Subcutaneous abdominal adipose tissue (tissue), 5 donors: ENCODE results near the gene SEMA4B.

Experiments used
- H3K27ac ChIP-seq: one replicate; pipeline ENCODE4 v1.7.0; 2013; ENCODE audit warnings: low read depth, mild to moderate bottlenecking, inconsistent platforms, low read length, moderate library complexity
- H3K27me3 ChIP-seq, 5 donors: one replicate each; pipeline ENCODE4 v1.7.0; 2013; ENCODE audit warnings: low read length in 5 of 5, inconsistent platforms in 1 of 5; ENCODE audit not compliant: control insufficient read depth in 5 of 5, insufficient read depth in 4 of 5
- H3K36me3 ChIP-seq, 5 donors: one replicate each; pipeline ENCODE4 v1.7.0; 2013; ENCODE audit warnings: low read length in 5 of 5; ENCODE audit not compliant: control insufficient read depth in 5 of 5, insufficient read depth in 5 of 5
- H3K4me1 ChIP-seq, 5 donors: one replicate each; pipeline ENCODE4 v1.7.0; 2013; ENCODE audit warnings: low read length in 5 of 5, mild to moderate bottlenecking in 3 of 5, moderate library complexity in 1 of 5; ENCODE audit not compliant: control insufficient read depth in 5 of 5, insufficient read depth in 5 of 5
- H3K4me3 ChIP-seq, 5 donors: one replicate each; pipeline ENCODE4 v1.7.0; 2013; ENCODE audit warnings: low read length in 5 of 5, low read depth in 1 of 5
- H3K9ac ChIP-seq, 5 donors: one replicate each; pipeline ENCODE4 v1.7.0; 2013; ENCODE audit warnings: low read length in 5 of 5, mild to moderate bottlenecking in 4 of 5, moderate library complexity in 3 of 5
- H3K9me3 ChIP-seq, 5 donors: one replicate each; pipeline ENCODE4 v1.7.0; 2013; ENCODE audit warnings: low read length in 5 of 5; ENCODE audit not compliant: control insufficient read depth in 5 of 5
- donor health status: healthy.
- donor health status: healthy.
- donor health status: healthy.
- donor health status: healthy.
- donor health status: healthy.

SEMA4B gene

DNA sequence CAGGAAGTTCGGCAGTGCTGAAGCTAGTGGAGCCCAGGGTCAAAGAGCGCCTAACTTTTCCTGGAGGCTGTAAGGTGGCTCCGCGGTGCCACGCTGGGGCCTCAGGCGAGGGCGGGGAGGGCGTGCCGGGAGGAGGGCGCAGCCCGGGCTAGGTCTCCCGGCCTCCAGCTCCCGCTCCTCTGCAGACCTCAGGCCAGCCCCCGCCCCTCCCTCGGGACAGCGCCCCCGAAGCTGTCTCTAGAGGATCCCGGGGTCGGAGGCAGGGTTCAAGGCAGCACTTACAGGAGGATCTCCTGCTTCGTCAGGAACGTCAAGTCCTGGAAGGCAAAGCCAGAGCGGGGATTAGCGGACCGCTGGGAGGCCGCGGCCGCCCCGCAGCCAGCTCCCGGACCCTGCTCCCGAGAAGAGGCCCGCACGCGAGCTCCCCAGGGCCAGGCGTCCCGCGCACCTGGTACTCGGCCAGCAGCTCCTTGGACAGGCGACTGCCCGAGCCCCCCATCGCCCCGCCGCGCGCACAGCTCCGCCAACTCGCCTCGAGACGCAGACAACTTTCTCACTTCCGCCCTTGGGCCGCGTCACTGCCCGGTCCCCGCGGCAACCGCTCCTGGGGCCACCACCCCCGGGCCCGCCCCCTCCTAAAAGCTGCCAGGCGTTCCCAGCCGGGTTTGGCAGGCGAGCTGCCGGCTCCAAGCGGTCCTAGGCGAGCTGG is 32.4 kb downstream of the SEMA4B start, which contains the start of gene CIB1:
Gene CIB1, minus strand, starts transcription at position 555 of the 709 bp plus-strand sequence. Its CDS starts 56 bp downstream, at position 499.
- peaks cover 9 to 49% (median 46%) of the 10 kb centered on the region in 5 donors for H3K4me1 ChIP-seq

DNA sequence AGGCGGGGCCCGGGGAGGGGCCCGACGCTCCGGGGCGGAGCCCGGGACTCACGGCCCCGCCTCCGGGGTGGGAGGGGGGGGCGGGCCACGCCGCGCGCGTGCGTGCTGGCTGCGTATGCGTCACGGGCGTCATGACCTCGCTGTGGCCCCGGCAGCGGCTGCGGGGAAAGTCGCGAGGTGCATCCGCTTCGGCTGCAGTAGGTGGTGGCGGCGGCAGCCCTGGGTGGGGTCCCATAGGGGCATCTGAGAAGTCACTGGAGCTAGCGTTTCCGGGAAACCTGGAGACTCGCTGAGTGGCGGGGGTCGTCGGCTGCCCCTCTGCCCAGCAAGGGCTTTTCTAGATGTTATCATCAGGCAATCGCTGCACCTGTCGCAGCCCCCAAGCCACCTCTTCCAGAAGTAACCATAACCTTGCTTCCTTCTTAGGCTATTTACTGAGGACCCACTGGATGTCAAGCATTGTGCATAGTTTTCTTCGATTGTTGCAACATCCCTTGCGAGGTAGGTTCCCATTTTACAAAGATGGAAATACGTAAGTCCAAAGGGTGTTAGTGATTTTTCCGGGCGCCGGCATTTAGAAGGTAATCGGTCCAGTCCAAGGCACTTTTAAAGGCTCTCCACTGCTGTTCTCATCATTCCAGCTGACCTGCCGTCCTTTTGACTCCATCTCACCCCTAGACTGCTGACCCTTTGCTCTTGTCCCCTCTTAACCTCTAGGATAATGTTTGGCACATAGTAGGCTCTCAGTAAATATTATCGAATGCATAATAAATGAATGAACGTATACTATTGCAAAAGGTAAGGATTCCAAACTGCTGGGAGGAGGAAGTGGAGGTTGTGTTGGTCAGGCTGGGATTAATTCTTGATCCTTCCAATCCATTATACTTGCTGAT is 33.2 kb downstream of the SEMA4B start, which contains the start of gene GDPGP1:
Gene GDPGP1, plus strand, starts transcription at position 114 of the 893 bp plus-strand sequence. CDS start 6,700 bp downstream, outside the sequence.
- H3K27ac ChIP-seq: peak within 1 kb of the TSS; percentile 81
- H3K9ac ChIP-seq: peak within 1 kb of the TSS; percentile 44 to 88 (median 80)
- H3K27me3 ChIP-seq: no peaks in the 10 kb centered on the region
- no peaks in the 10 kb centered on the region for H3K9me3 ChIP-seq
- H3K4me1 ChIP-seq: peaks cover 9 to 49% (median 46%) of the 10 kb centered on the region in 5 donors
- peak within 1 kb of the TSS; percentile 79 to 95 (median 86) for H3K4me3 ChIP-seq
- peaks cover 2 to 42% (median 30%) of the 10 kb centered on the region in 5 donors for H3K36me3 ChIP-seq

More for the DNA sequence above, 32.4 kb downstream of the SEMA4B start, which contains the start of gene CIB1:
- Histone ChIP-seq H3K4me3 (peak within 1 kb of the TSS; percentile 79 to 95 (median 86)), H3K9me3 (no peaks in the 10 kb centered on the region), H3K27me3 (no peaks in the 10 kb centered on the region), H3K9ac (peak within 1 kb of the TSS; percentile 44 to 88 (median 80)), H3K36me3 (peaks cover 0 to 45% (median 33%) of the 10 kb centered on the region in 5 donors), H3K27ac (peak within 1 kb of the TSS; percentile 81)

DNA sequence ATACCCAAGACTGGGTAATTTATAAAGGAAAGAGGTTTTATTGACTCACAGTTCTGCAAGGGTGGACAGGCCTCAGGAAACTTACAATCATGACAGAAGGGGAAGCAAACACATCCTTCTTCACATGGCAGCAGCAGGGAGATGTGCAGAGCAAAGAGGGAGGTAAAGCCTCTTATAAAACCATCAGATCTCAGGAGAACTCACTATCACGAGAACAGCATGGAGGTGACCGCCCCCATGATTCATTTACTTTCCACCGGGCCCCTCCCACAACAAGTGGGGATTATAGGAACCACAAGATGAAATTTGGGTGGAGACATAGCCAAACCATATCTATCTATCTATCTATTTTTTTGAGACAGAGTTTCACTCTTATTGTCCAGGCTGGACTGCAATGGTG is 38.2 kb downstream of the SEMA4B start:
- H3K27me3 ChIP-seq: no peaks in the 10 kb centered on the region

DNA sequence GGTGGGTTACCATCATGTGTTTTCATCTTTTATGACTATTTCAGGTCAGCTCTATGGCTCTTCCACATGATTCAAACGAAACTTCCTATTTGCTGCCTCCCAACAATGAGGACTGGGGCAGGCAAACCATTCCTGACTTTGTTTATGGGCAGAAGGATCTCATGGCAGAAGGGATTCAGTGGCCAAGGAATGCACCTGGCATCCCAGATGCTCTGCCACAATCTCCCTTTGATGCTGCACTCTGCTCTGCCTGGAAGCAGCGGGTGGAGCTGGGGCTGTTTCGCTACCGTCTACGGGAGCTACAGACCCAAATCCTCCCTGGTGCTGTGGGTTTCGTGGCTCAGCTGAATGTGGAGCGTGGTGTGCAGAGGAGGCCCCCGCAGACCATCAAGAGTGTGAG is 39.7 kb downstream of the SEMA4B start:
- Histone ChIP-seq H3K4me3 (no peak overlapping the region), H3K9ac (no peak overlapping the region), H3K4me1 (no peaks in the 10 kb centered on the region), H3K27ac (no peak overlapping the region), H3K9me3 (no peaks in the 10 kb centered on the region), H3K36me3 (peaks cover 2 to 36% (median 24%) of the 10 kb centered on the region in 5 donors), H3K27me3 (no peaks in the 10 kb centered on the region)

More for the DNA sequence above, 38.2 kb downstream of the SEMA4B start:
- no peaks in the 10 kb centered on the region for H3K9me3 ChIP-seq
- no peak overlapping the region for H3K27ac ChIP-seq
- H3K4me1 ChIP-seq: peaks cover 0 to 7% (median 7%) of the 10 kb centered on the region in 5 donors
- no peak overlapping the region for H3K4me3 ChIP-seq
- peaks cover 2 to 36% (median 24%) of the 10 kb centered on the region in 5 donors for H3K36me3 ChIP-seq
- H3K9ac ChIP-seq: no peak overlapping the region

DNA sequence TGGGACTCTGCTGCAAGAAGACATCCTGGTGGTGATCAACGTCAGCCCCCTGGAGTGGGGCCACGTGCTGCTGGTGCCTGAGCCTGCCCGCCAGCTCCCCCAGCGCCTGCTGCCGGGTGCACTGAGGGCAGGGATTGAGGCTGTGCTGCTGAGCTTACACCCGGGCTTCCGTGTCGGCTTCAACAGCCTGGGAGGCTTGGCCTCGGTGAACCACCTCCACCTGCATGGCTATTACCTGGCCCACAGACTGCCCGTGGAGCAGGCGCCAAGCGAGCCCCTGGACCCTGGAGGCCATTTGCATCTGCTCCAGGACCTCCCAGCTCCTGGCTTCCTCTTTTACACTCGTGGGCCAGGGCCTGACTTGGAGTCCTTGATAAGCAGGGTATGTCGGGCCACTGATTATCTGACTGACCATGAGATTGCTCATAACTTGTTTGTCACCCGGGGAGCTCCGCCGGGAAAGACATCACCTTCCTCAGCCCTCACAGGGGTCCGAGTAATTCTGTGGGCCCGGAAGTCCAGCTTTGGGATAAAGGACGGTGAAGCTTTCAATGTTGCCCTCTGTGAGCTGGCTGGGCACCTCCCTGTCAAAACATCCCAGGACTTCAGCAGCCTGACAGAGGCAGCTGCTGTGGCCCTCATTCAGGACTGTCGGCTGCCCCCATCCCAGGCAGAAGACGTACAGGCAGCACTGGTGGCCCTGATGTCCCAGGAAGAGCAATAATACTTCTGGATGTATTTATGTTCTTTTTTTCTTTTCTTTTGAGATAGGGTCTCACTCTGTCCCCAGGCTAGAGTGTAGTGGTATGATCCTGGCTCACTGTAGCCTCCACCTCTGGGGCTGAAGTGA is 40.4 kb downstream of the SEMA4B start:
- no peaks in the 10 kb centered on the region for H3K4me1 ChIP-seq
- H3K36me3 ChIP-seq: peaks cover 2 to 29% (median 24%) of the 10 kb centered on the region in 5 donors
- H3K9ac ChIP-seq: no peak overlapping the region
- H3K4me3 ChIP-seq: no peak overlapping the region
- no peaks in the 10 kb centered on the region for H3K27me3 ChIP-seq
- no peaks in the 10 kb centered on the region for H3K9me3 ChIP-seq
- no peak overlapping the region for H3K27ac ChIP-seq

DNA sequence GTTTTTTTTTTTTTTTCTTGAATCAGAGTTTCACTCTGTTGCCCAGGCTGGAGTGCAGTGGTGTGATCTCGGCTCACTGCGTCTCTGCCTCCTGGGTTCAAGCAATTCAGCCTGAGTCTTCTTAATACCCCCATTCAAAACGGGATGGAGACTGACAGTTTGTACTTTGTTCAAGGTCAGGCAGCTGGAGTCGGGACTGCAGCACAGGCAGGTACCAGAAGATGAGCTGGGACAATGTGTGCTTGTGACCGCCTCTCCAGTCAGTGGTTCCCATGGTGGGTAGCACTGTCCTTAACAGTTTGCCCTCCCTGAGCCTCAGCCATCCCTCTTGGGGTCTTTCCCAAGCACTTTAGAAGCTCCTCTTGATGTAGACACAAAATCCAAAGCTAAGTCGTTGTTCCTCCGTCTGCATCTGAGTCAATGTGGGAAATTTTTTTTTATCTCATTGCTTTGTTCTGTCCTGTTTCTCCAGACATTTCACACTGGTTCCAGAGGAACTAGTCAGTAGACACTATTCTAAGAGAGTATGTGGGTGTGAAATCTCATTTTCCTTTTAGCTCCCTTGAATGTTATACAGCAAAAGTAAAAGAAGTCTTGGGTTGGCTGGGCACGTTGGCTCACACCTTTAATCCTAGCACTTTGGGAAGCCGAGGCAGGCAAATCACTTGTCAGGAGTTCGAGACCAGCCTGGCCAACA is 43.0 kb downstream of the SEMA4B start:
- H3K9me3 ChIP-seq: no peaks in the 10 kb centered on the region
- H3K27ac ChIP-seq: no peak overlapping the region
- peaks cover 0 to 5% (median under 1%) of the 10 kb centered on the region in 5 donors for H3K4me1 ChIP-seq
- H3K27me3 ChIP-seq: no peaks in the 10 kb centered on the region
- no peak overlapping the region for H3K9ac ChIP-seq
- H3K36me3 ChIP-seq: peaks cover 0 to 17% (median 11%) of the 10 kb centered on the region in 5 donors
- no peak overlapping the region for H3K4me3 ChIP-seq

DNA sequence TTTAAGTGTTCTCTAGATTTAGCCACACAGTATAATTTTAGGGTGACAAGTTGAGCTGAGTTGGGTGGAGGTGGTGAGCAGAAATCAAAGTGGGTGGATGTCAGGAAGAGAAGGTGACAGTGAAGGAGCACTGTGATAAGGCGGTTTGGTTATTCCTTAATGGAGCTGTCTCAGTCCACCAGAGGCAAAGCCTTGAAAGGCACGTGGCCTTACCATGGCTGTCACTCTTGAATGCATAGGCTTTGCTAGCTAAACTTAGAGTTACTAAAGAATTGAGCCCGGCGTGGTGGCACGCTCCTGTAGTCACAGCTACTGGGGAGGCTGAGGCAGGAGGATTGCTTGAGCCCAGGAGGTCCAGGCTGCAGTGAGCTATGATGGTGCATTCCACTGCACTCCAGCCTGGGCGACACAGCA is 47.7 kb downstream of the SEMA4B start:
- H3K4me1 ChIP-seq: peaks cover 0 to 28% (median 19%) of the 10 kb centered on the region in 5 donors

DNA sequence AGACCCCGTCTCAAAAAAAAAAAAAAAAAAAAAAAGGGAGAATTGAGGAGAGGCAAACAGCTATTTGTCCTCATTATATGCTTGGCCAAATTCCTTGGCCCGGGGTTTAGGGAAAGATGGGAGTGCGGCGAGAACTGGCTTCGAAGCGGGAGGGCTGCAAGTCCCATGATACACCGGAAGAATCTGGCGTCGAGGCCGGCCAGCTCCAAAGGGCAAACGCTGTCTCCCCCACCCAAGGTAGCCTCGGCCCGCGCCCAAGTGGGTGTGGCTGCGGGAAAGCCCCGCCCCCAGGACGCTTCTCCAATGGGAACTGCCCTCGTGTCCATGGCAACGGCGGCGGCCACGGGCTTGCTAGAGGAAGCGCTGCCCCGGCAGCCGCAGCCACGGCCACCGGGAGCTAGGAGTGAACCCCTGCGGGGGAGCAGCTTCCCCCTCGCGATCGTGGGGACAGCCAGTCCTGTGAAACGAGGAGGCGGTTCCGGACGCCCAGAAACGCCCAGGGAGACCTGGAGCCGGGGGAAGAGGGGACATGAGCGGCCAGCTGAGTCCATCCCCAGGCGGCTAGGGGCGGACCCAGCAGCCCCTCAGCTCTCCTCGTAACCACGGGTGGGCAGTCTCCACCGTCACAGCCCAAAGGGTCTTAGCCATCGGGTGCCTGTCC is 48.2 kb downstream of the SEMA4B start, which contains the start of gene TTLL13:
Gene TTLL13, plus strand, starts transcription at position 354 of the 661 bp plus-strand sequence. CDS start 1,075 bp downstream, outside the sequence.
- Histone ChIP-seq H3K9ac (peak within 1 kb of the TSS in 3 of 5 donors; percentile 47 to 74 (median 64)), H3K9me3 (no peaks in the 10 kb centered on the region), H3K27me3 (no peaks in the 10 kb centered on the region), H3K4me1 (peaks cover 0 to 28% (median 19%) of the 10 kb centered on the region in 5 donors), H3K27ac (no peak within 1 kb of the TSS), H3K36me3 (no peaks in the 10 kb centered on the region), H3K4me3 (peak within 1 kb of the TSS; percentile 36 to 72 (median 69))

More for the DNA sequence above, 47.7 kb downstream of the SEMA4B start:
- Histone ChIP-seq H3K36me3 (no peaks in the 10 kb centered on the region), H3K9me3 (no peaks in the 10 kb centered on the region), H3K27ac (no peak overlapping the region), H3K4me3 (peak overlapping the region in 3 of 5 donors; percentile 64 to 72 (median 71)), H3K9ac (no peak overlapping the region), H3K27me3 (no peaks in the 10 kb centered on the region)
